ENCODE measurements around the gene PLEKHN1. TPM values are rescaled to one million over a fixed set of nuclear protein-coding genes. Genes with fewer than 3 reads are reported as not detected.

PLEKHN1 gene, protein sequence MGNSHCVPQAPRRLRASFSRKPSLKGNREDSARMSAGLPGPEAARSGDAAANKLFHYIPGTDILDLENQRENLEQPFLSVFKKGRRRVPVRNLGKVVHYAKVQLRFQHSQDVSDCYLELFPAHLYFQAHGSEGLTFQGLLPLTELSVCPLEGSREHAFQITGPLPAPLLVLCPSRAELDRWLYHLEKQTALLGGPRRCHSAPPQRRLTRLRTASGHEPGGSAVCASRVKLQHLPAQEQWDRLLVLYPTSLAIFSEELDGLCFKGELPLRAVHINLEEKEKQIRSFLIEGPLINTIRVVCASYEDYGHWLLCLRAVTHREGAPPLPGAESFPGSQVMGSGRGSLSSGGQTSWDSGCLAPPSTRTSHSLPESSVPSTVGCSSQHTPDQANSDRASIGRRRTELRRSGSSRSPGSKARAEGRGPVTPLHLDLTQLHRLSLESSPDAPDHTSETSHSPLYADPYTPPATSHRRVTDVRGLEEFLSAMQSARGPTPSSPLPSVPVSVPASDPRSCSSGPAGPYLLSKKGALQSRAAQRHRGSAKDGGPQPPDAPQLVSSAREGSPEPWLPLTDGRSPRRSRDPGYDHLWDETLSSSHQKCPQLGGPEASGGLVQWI
- 1 to 10 TPM in 1 of 4 donors, under 1 TPM in 1, not detected in 2; 0.14 to 1.4 TPM for total RNA-seq

DNA sequence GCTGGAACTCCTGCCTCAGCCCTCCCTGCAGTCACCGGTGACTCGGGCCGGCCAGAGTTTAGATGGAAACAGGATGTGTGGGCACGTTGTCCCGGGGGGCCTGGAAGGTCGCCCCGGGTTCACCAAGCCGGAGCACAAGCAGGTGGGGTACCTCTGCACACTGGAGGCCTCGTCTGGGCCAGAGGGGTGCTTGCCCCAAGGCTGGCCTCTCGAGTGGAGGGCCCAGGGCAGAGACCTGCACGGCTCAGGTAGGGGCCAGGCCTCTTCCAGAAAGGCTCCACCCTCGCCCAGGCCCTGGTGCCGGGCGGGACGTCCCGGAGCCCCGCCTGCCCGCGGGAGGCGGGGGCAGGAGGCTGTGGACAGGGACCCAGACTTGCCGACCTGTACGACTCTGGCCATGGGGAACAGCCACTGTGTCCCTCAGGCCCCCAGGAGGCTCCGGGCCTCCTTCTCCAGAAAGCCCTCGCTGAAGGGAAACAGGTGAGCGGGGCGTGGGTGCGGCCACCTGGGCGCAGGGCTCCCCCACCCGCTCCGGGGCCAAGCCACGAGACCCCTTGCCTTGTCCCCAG lies at the start of gene PLEKHN1:
Gene PLEKHN1, plus strand, starts transcription at position 348 of the 569 bp plus-strand sequence. Its CDS starts 50 bp downstream, at position 398.
- H3K9me3 ChIP-seq, result no peaks in the 10 kb centered on the region
- intact Hi-C loops (cut with DNase I; ENCODE audit: low total_unique reads) (loop anchor here (5.0 kb wide), 1 partner anchor 54 kb away; no protein-coding TSS in a partner anchor), in situ Hi-C loops (cut with MboI; ENCODE audit: low pct_ligation_motif_present in 1 of 4, low pct_unique_long_range_greater_than_20kb in 1 of 4, low sequenced_read_pairs in 3 of 4) (no loop called here)
- H3K4me3 ChIP-seq, result peak within 1 kb of the TSS; percentile 17 to 69 (median 52)
- peaks cover 12 to 21% (median 17%) of the 10 kb centered on the region in 4 donors for H3K4me1 ChIP-seq
- no peaks in the 10 kb centered on the region for H3K36me3 ChIP-seq
- peak within 1 kb of the TSS; percentile 72 to 78 (median 75) for H3K27ac ChIP-seq
- peaks cover 30% of the 10 kb centered on the region for H3K27me3 ChIP-seq
- peak; percentile 60 for DNase-seq
- no peak for TF ChIP-seq POLR2AphosphoS5 (IDR thresholded peaks at IDR 0.05)
- no peak for TF ChIP-seq EP300 (IDR thresholded peaks at IDR 0.05; ENCODE audit: low read depth)
- no peak for TF ChIP-seq POLR2A (IDR thresholded peaks at IDR 0.05)
- TF ChIP-seq, protein P1, sequence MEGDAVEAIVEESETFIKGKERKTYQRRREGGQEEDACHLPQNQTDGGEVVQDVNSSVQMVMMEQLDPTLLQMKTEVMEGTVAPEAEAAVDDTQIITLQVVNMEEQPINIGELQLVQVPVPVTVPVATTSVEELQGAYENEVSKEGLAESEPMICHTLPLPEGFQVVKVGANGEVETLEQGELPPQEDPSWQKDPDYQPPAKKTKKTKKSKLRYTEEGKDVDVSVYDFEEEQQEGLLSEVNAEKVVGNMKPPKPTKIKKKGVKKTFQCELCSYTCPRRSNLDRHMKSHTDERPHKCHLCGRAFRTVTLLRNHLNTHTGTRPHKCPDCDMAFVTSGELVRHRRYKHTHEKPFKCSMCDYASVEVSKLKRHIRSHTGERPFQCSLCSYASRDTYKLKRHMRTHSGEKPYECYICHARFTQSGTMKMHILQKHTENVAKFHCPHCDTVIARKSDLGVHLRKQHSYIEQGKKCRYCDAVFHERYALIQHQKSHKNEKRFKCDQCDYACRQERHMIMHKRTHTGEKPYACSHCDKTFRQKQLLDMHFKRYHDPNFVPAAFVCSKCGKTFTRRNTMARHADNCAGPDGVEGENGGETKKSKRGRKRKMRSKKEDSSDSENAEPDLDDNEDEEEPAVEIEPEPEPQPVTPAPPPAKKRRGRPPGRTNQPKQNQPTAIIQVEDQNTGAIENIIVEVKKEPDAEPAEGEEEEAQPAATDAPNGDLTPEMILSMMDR (IDR thresholded peaks at IDR 0.05), result no peak
- 22% methylated on average over 20 of the region's 31 CpGs; no CpG with 5 or more reads in 1 of the 2 donors for WGBS, 2 donors (ENCODE audit: low coverage in 1 of 2)

DNA sequence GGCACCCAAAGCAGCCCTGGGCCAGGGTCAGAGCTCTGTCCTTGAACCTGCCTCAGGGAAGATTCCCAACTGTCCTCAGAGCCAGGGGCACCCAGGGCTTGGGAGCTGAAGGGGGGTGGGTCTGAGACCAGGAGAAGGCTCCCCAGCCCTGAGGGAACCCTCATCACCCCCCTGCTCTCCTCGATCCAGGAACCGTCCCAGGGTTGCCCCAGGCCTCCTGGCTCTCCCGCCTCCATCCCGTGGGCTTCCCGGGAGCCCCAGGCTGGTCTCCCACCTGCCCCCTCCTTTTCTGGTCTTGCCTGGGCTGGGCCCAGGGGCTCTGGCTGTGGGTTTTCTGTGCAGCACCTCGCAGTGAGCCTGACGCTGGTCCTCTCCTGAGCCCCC lies 49.2 kb upstream of the PLEKHN1 start:
- peaks cover 99% of the 10 kb centered on the region for H3K27me3 ChIP-seq
- 41% methylated on average over 7 of the region's 7 CpGs; no CpG with 5 or more reads in 1 of the 2 donors for WGBS, 2 donors (ENCODE audit: low coverage in 1 of 2)
- no peak overlapping the region for H3K27ac ChIP-seq
- peaks cover 12 to 34% (median 20%) of the 10 kb centered on the region in 4 donors for H3K4me1 ChIP-seq
- TF ChIP-seq POLR2AphosphoS5 (IDR thresholded peaks at IDR 0.05) (no peak), POLR2A (IDR thresholded peaks at IDR 0.05) (no peak), EP300 (IDR thresholded peaks at IDR 0.05; ENCODE audit: low read depth) (no peak)
- TF ChIP-seq, protein P1 (IDR thresholded peaks at IDR 0.05), result no peak
- H3K4me3 ChIP-seq, result no peak overlapping the region
- in situ Hi-C loops (cut with MboI; ENCODE audit: low pct_ligation_motif_present in 1 of 4, low pct_unique_long_range_greater_than_20kb in 1 of 4, low sequenced_read_pairs in 3 of 4), result no loop called here
- no peaks in the 10 kb centered on the region for H3K36me3 ChIP-seq
- intact Hi-C loops (cut with DNase I; ENCODE audit: low total_unique reads), result no loop called here
- no peaks in the 10 kb centered on the region for H3K9me3 ChIP-seq
- DNase-seq, result no peak

DNA sequence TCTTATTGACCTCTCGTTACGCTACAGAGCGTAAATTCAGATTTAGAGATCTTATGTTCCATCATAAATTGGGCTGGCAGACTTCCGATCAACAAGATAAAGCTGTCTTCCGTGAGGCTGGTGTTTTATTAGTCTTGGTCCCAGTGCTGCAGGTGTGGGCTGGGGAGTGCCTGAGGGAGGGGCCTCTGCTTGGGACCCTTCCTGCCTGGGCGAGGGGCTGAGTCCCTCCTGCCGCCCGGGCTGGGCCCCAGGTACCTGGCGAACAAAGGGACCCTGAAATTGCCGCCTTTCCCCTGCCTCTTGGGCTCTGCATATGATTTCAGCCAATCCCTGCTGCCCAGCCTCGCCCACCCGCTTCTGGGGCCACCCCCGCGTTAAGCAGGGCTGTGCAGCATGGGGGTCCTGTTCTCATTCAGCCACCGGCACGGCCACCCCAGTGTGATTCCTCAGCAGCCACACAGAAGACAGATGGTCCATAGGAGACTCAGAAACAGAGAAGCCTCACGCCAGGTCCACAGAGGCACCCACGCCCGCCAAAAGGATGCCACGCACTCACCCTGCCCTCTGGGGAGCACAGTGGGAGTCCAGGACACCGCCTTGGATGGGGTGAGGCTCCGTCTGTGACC lies 48.7 kb upstream of the PLEKHN1 start:
- H3K36me3 ChIP-seq, result no peaks in the 10 kb centered on the region
- WGBS, 2 donors (ENCODE audit: low coverage in 1 of 2), result 20 to 57% methylated on average over 3 to 22 of the region's 22 CpGs
- intact Hi-C loops (cut with DNase I; ENCODE audit: low total_unique reads), result no loop called here

More for the DNA sequence above, 48.7 kb upstream of the PLEKHN1 start:
- no peak overlapping the region for H3K27ac ChIP-seq
- H3K9me3 ChIP-seq, result no peaks in the 10 kb centered on the region
- H3K27me3 ChIP-seq, result peaks cover 99% of the 10 kb centered on the region
- H3K4me1 ChIP-seq, result peaks cover 12 to 32% (median 20%) of the 10 kb centered on the region in 4 donors
- in situ Hi-C loops (cut with MboI; ENCODE audit: low pct_ligation_motif_present in 1 of 4, low pct_unique_long_range_greater_than_20kb in 1 of 4, low sequenced_read_pairs in 3 of 4), result no loop called here
- TF ChIP-seq, protein P1 (IDR thresholded peaks at IDR 0.05), result no peak
- no peak for TF ChIP-seq POLR2AphosphoS5 (IDR thresholded peaks at IDR 0.05)
- H3K4me3 ChIP-seq, result no peak overlapping the region
- no peak for DNase-seq

Measured in transverse colon (tissue), 4 donors.